ENCODE results near the gene CCDC61.

The CCDC61 gene

GRCh38 chr19:46058778-46059177 is 63.5 kb downstream of the CCDC61 start:
- no peak for DNase-seq (ENCODE audit: extremely low spot score)
- no peak for TF ChIP-seq L3MBTL2 (conservative IDR thresholded peaks at IDR 0.05)
- no peak for TF ChIP-seq HDGF (IDR thresholded peaks at IDR 0.05; ENCODE audit: borderline replicate concordance)
- TF ChIP-seq BHLHE40 (IDR thresholded peaks at IDR 0.05; ENCODE audit: borderline replicate concordance) = no peak
- TF ChIP-seq ZNF384 (IDR thresholded peaks at IDR 0.05) = no peak
- no peak for TF ChIP-seq FOXA1 (IDR thresholded peaks at IDR 0.05)
- TF ChIP-seq FOXK2 (IDR thresholded peaks at IDR 0.05) = no peak
- TF ChIP-seq CTBP1 (IDR thresholded peaks at IDR 0.05; ENCODE audit: borderline replicate concordance) = no peak
- TF ChIP-seq SP1 (IDR thresholded peaks at IDR 0.05) = no peak
- TF ChIP-seq LEF1 (IDR thresholded peaks at IDR 0.05; ENCODE audit: borderline replicate concordance) = no peak
- TF ChIP-seq TARDBP (IDR thresholded peaks at IDR 0.05) = no peak
- TF ChIP-seq ARNT (IDR thresholded peaks at IDR 0.05) = no peak
- TF ChIP-seq PKNOX1 (IDR thresholded peaks at IDR 0.05) = no peak
- no peak for TF ChIP-seq SUZ12 (IDR thresholded peaks at IDR 0.05)
- TF ChIP-seq FOXM1 (IDR thresholded peaks at IDR 0.05; ENCODE audit: borderline replicate concordance) = no peak
- TF ChIP-seq NFRKB (IDR thresholded peaks at IDR 0.05) = no peak
- TF ChIP-seq ELF4 (IDR thresholded peaks at IDR 0.05) = no peak
- ChIA-PET CTCF (no interaction called here), POLR2A (no interaction called here)

- DNase-seq (ENCODE audit: extremely low spot score) = no peak
- ChIA-PET POLR2A (no interaction called here), CTCF (interaction anchor here (0.7 kb wide), 1 partner anchor 20 kb away, joined by 3 read pairs; no protein-coding TSS in a partner anchor)
- no peak for TF ChIP-seq FOXM1 (IDR thresholded peaks at IDR 0.05; ENCODE audit: borderline replicate concordance)
- TF ChIP-seq TARDBP (IDR thresholded peaks at IDR 0.05) = no peak
- no peak for TF ChIP-seq ZNF384 (IDR thresholded peaks at IDR 0.05)
- no peak for TF ChIP-seq CTBP1 (IDR thresholded peaks at IDR 0.05; ENCODE audit: borderline replicate concordance)
Measured at GRCh38 chr19:46060012-46060411, 64.7 kb downstream of the CCDC61 start.

DNA sequence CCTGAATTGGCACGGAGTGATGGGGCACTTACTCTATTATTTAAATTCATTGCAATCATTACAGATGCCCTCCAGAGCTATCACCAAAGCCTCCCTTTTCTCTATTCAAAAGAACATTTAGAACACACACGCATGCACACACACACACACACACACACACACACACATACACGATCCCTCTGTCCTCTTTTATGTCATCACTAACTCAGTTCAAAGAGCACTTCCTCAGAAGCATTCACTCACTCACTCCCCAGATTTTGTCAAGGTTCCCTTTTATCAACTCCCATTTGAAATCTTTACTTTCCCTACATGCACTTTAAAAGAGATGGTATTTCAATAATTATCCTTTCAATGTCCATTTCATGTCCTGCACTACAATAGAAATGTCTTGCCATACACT is 67.9 kb downstream of the CCDC61 start:
- ChIA-PET CTCF (interaction anchor here (1.5 kb wide), 1 partner anchor 14 kb away, joined by 3 read pairs; no protein-coding TSS in a partner anchor), POLR2A (no interaction called here)
- no peak for DNase-seq (ENCODE audit: extremely low spot score)
- TF ChIP-seq PKNOX1 (IDR thresholded peaks at IDR 0.05) = no peak
- no peak for TF ChIP-seq L3MBTL2 (conservative IDR thresholded peaks at IDR 0.05)
- no peak for TF ChIP-seq CTBP1 (IDR thresholded peaks at IDR 0.05; ENCODE audit: borderline replicate concordance)
- TF ChIP-seq NFRKB (IDR thresholded peaks at IDR 0.05) = no peak
- no peak for TF ChIP-seq HDGF (IDR thresholded peaks at IDR 0.05; ENCODE audit: borderline replicate concordance)
- no peak for TF ChIP-seq SUZ12 (IDR thresholded peaks at IDR 0.05)
- TF ChIP-seq ELF4 (IDR thresholded peaks at IDR 0.05) = no peak
- TF ChIP-seq BHLHE40 (IDR thresholded peaks at IDR 0.05; ENCODE audit: borderline replicate concordance) = no peak
- TF ChIP-seq ZNF384 (IDR thresholded peaks at IDR 0.05) = no peak
- no peak for TF ChIP-seq FOXM1 (IDR thresholded peaks at IDR 0.05; ENCODE audit: borderline replicate concordance)
- TF ChIP-seq FOXA1 (IDR thresholded peaks at IDR 0.05) = no peak
- TF ChIP-seq LEF1 (IDR thresholded peaks at IDR 0.05; ENCODE audit: borderline replicate concordance) = no peak
- TF ChIP-seq FOXK2 (IDR thresholded peaks at IDR 0.05) = no peak
- TF ChIP-seq TARDBP (IDR thresholded peaks at IDR 0.05) = no peak
- TF ChIP-seq ARNT (IDR thresholded peaks at IDR 0.05) = no peak
- TF ChIP-seq SP1 (IDR thresholded peaks at IDR 0.05) = no peak

- ChIA-PET CTCF (no interaction called here), POLR2A (no interaction called here)
- TF ChIP-seq LEF1 (IDR thresholded peaks at IDR 0.05; ENCODE audit: borderline replicate concordance) (no peak), TARDBP (IDR thresholded peaks at IDR 0.05) (no peak), FOXA1 (IDR thresholded peaks at IDR 0.05) (no peak), ZNF384 (IDR thresholded peaks at IDR 0.05) (no peak), PKNOX1 (IDR thresholded peaks at IDR 0.05) (no peak), L3MBTL2 (conservative IDR thresholded peaks at IDR 0.05) (no peak), BHLHE40 (IDR thresholded peaks at IDR 0.05; ENCODE audit: borderline replicate concordance) (no peak), SP1 (IDR thresholded peaks at IDR 0.05) (no peak), ARNT (IDR thresholded peaks at IDR 0.05) (no peak)
- no peak for DNase-seq (ENCODE audit: extremely low spot score)
Measured at GRCh38 chr19:46065486-46066071, 70.3 kb downstream of the CCDC61 start.

DNA sequence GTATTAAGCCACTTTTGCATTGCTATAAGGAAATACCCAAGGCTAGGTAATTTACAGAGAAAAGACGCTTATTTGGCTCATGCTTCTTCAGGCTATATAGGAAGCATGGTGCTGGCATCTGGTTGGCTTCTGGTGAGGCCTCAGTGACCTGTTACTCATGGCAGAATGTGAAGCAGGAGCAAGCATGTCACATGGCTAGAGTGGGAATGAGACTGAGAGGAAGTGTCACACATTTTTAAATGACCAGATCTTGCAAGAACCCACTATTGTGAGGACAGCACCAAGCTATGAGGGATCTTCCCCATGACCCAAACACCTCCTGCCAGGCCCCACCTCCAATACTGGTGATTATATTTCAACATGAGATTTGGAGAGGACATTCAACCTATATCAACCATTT is 71.2 kb downstream of the CCDC61 start:
- CTCF ChIA-PET = interaction anchor here (0.6 kb wide), 2 partner anchors 12 to 329 kb away, joined by 3 read pairs; no protein-coding TSS in a partner anchor
- DNase-seq (ENCODE audit: extremely low spot score) = no peak
- POLR2A ChIA-PET = no interaction called here
- no peak for TF ChIP-seq SUZ12 (IDR thresholded peaks at IDR 0.05)
- TF ChIP-seq PKNOX1 (IDR thresholded peaks at IDR 0.05) = no peak
- no peak for TF ChIP-seq BHLHE40 (IDR thresholded peaks at IDR 0.05; ENCODE audit: borderline replicate concordance)
- no peak for TF ChIP-seq NFRKB (IDR thresholded peaks at IDR 0.05)
- TF ChIP-seq TARDBP (IDR thresholded peaks at IDR 0.05) = no peak
- TF ChIP-seq ELF4 (IDR thresholded peaks at IDR 0.05) = no peak
- no peak for TF ChIP-seq CTBP1 (IDR thresholded peaks at IDR 0.05; ENCODE audit: borderline replicate concordance)
- TF ChIP-seq FOXM1 (IDR thresholded peaks at IDR 0.05; ENCODE audit: borderline replicate concordance) = no peak
- no peak for TF ChIP-seq FOXK2 (IDR thresholded peaks at IDR 0.05)
- TF ChIP-seq ARNT (IDR thresholded peaks at IDR 0.05) = no peak
- no peak for TF ChIP-seq SP1 (IDR thresholded peaks at IDR 0.05)

Measured in HEK293T (cell line).